HepG2 (cell line): ENCODE measurements around the gene NRL. TPM values are rescaled to one million over a fixed set of nuclear protein-coding genes. Genes with fewer than 3 reads are reported as not detected.

Experiments used
- ATF7-NPFF ChIP-seq: sonication (generic); formaldehyde crosslinking; IDR thresholded peaks from 2 replicates; pipeline ENCODE4 v1.8.1; 2023; ENCODE audit warnings: mild to moderate bottlenecking, low read depth, missing genetic modification reagents, moderate library complexity
- E2F1 ChIP-seq: sonication (generic); formaldehyde crosslinking; IDR thresholded peaks from 2 replicates; pipeline ENCODE4 v1.5.0; 2020; ENCODE audit warnings: missing genetic modification reagents
- EEA1 ChIP-seq: sonication (generic); formaldehyde crosslinking; IDR thresholded peaks from 2 replicates; pipeline ENCODE4 v1.5.1; 2020; ENCODE audit warnings: mild to moderate bottlenecking, missing genetic modification reagents, borderline replicate concordance
- ETV5 ChIP-seq: IDR thresholded peaks from 2 replicates; pipeline ENCODE4 v1.6.1; 2018; ENCODE audit warnings: missing biosample characterization, missing genetic modification reagents, inconsistent platforms, borderline replicate concordance
- FOXK1 ChIP-seq: sonication (generic); formaldehyde crosslinking; IDR thresholded peaks from 2 replicates; pipeline ENCODE4 v1.4.0; 2020; ENCODE audit warnings: low read depth, missing genetic modification reagents, borderline replicate concordance
- GPBP1L1 ChIP-seq: sonication (generic); formaldehyde crosslinking; IDR thresholded peaks from 2 replicates; pipeline ENCODE4 v1.5.0; 2020; ENCODE audit warnings: mild to moderate bottlenecking, missing genetic modification reagents
- HOXA7 ChIP-seq: sonication (generic); formaldehyde crosslinking; IDR thresholded peaks from 2 replicates; pipeline ENCODE4 v1.8.1; 2022; ENCODE audit warnings: mild to moderate bottlenecking, missing genetic modification reagents, moderate library complexity
- NFE2 ChIP-seq: sonication (generic); formaldehyde crosslinking; IDR thresholded peaks from 2 replicates; pipeline ENCODE4 v1.4.0; 2020; ENCODE audit warnings: missing genetic modification reagents
- RAD21 ChIP-seq: fragments of 450-650 bp; formaldehyde crosslinking; IDR thresholded peaks from 2 replicates; pipeline ENCODE4 v1.5.0; 2020; ENCODE audit warnings: mild to moderate bottlenecking
- RBFOX2 ChIP-seq: fragments of 200-400 bp; formaldehyde crosslinking; IDR thresholded peaks from 2 replicates; pipeline ENCODE4 v1.6.1; 2017; ENCODE audit warnings: low read depth, mild to moderate bottlenecking, low read length
- SNAPC2 ChIP-seq: sonication (generic); formaldehyde crosslinking; IDR thresholded peaks from 2 replicates; pipeline ENCODE4 v1.8.1; 2022; ENCODE audit warnings: mild to moderate bottlenecking, missing genetic modification reagents
- XBP1 ChIP-seq: sonication (generic); formaldehyde crosslinking; IDR thresholded peaks from 2 replicates; pipeline ENCODE4 v1.5.0; 2020; ENCODE audit warnings: missing genetic modification reagents
- ZFYVE20 ChIP-seq: sonication (generic); formaldehyde crosslinking; IDR thresholded peaks from 2 replicates; pipeline ENCODE4 v1.8.0; 2023; ENCODE audit warnings: low read depth, mild to moderate bottlenecking, moderate library complexity, missing genetic modification reagents, borderline replicate concordance
- ZKSCAN8 ChIP-seq: IDR thresholded peaks from 2 replicates; pipeline ENCODE4 v1.6.1; 2016; ENCODE audit warnings: borderline replicate concordance, missing genetic modification reagents, missing compliant biosample characterization
- ZNF281 ChIP-seq: sonication (generic); formaldehyde crosslinking; IDR thresholded peaks from 2 replicates; pipeline ENCODE4 v1.4.0; 2020; ENCODE audit warnings: missing genetic modification reagents, borderline replicate concordance
- ZNF296 ChIP-seq: sonication (generic); formaldehyde crosslinking; conservative IDR thresholded peaks from 2 replicates; pipeline ENCODE4 v1.5.0; 2020; ENCODE audit warnings: mild to moderate bottlenecking, missing genetic modification reagents
- ZNF3 ChIP-seq: IDR thresholded peaks from 2 replicates; pipeline ENCODE4 v1.7.0; 2017; ENCODE audit warnings: inconsistent platforms
- ZNF33A ChIP-seq: sonication (generic); formaldehyde crosslinking; IDR thresholded peaks from 2 replicates; pipeline ENCODE4 v1.5.1; 2020; ENCODE audit warnings: missing genetic modification reagents, mild to moderate bottlenecking, moderate library complexity, borderline replicate concordance
- ZNF660 ChIP-seq: sonication (generic); formaldehyde crosslinking; IDR thresholded peaks from 2 replicates; pipeline ENCODE4 v1.5.1; 2020; ENCODE audit warnings: mild to moderate bottlenecking, low read depth, missing genetic modification reagents, borderline replicate concordance
- ZSCAN5A ChIP-seq: sonication (generic); formaldehyde crosslinking; IDR thresholded peaks from 2 replicates; pipeline ENCODE4 v1.8.0; 2022; ENCODE audit warnings: mild to moderate bottlenecking, missing genetic modification reagents, borderline replicate concordance
- polyA plus RNA-seq, 8 experiments: library from polyadenylated mRNA; depleted of rRNA in 3 of 8; stranded (reverse) in 7 of 8; unstranded in 1 of 8; fragments of >200 nt; fragmentation: Illumina TruSeq in 4 of 8; extraction: Trizol in 4 of 8; gene quantifications; 2 replicates each; pipeline versions ENCODE4 v1.2.1 to v1.2.3, GENCODE V29; 2011 to 2016; ENCODE audit warnings: low read depth in 4 of 8, missing spikeins in 1 of 8, mixed read lengths in 1 of 8; ENCODE audit not compliant: insufficient read depth in 1 of 8
- total RNA-seq, 5 experiments: library from RNA; depleted of rRNA; stranded (reverse); fragments of >200 nt; fragmentation: Illumina TruSeq; extraction: Trizol; gene quantifications; 2 replicates each; pipeline ENCODE4 v1.2.3, GENCODE V29; 2016; ENCODE audit warnings: low read depth in 1 of 5

NRL gene
- total and polyA plus RNA-seq, 2 of the 13 experiments (the other 11 are each of a cell fraction or from before 2014, with no cell fraction given): 2.5 to 4.7 TPM

GRCh38 chr14:24135834-24136683, 21.3 kb upstream of the NRL start, which contains the start of gene PSME1 (continued):
- TF ChIP-seq E2F1 (CRISPR knock-in tag) (peak; percentile 57; the same call in 1 of the 2 replicates), EEA1 (CRISPR knock-in tag) (peak; percentile 16; the same call in 1 of the 2 replicates), RAD21 (CRISPR knock-in tag) (peak; percentile 71), FOXK1 (CRISPR knock-in tag) (peak; percentile 62; the same call in 1 of the 2 replicates), ZNF660 (CRISPR knock-in tag) (no peak; the same call in 1 of the 2 replicates), ETV5 (peak; percentile 56), XBP1 (CRISPR knock-in tag) (no peak; the same call in 1 of the 2 replicates), RBFOX2 (peak; percentile 98), ZFYVE20 (CRISPR knock-in tag) (no peak), HOXA7 (CRISPR knock-in tag) (no peak), ZNF281 (CRISPR knock-in tag) (peak; percentile 65), ZNF296 (CRISPR knock-in tag) (no peak), NFE2 (CRISPR knock-in tag) (no peak), ZSCAN5A (CRISPR knock-in tag) (no peak), SNAPC2 (peak; percentile 62; the same call in 1 of the 2 replicates), ZKSCAN8 (CRISPR knock-in tag) (no peak; the same call in none of the 2 replicates), ZNF3 (CRISPR knock-in tag) (no peak), ZNF33A (no peak), ATF7-NPFF (peak; percentile 93; the same call in 1 of the 2 replicates), GPBP1L1 (CRISPR knock-in tag) (no peak)
